Caki2 (cell line): ENCODE data around the gene RFPL1. TPM values are rescaled to one million over a fixed set of nuclear protein-coding genes. Genes with fewer than 3 reads are reported as not detected.
"Not testable (repeated sequence)": the region's sequence is repeated elsewhere in the genome, so short reads cannot be mapped to it uniquely, and the experiment has no call there.

Experiments used
- DNase-seq: peaks from one replicate; pipeline ENCODE4 v3.0.0-alpha.2; 2015; ENCODE audit warnings: low read depth
- in situ Hi-C: cut with HindIII; loops from 2 replicates; pipeline ENCODE4 v1.10.0; 2016; ENCODE audit warnings: low sequenced_read_pairs, low pct_unique_long_range_greater_than_20kb, mixed read lengths
- total RNA-seq: library from RNA; depleted of rRNA; stranded (reverse); fragments of >200 nt; shearing (Covaris generic); gene quantifications from 2 replicates; pipeline ENCODE4 v1.2.3, GENCODE V29; 2014; ENCODE audit warnings: low replicate concordance; rRNA removed

The RFPL1 gene
- total RNA-seq, result not detected in 2 replicates

GRCh38 chr22:29438283-29438682 is at the start of gene RFPL1:
Gene RFPL1 (plus strand): TSS chr22:29438583.
- in situ Hi-C loops, DNase-seq: not testable (repeated sequence)

GRCh38 chr22:29388759-29389090 is 49.7 kb upstream of the RFPL1 start:
- in situ Hi-C loops, result no loop called here
- DNase-seq, result no peak

- DNase-seq, result no peak
- in situ Hi-C loops, result no loop called here
Observed at GRCh38 chr22:29390270-29390669, 48.1 kb upstream of the RFPL1 start.

GRCh38 chr22:29391546-29391945 is 46.8 kb upstream of the RFPL1 start:
- DNase-seq, result no peak
- in situ Hi-C loops, result no loop called here

GRCh38 chr22:29393019-29393608 is 45.3 kb upstream of the RFPL1 start:
- in situ Hi-C loops, result no loop called here

GRCh38 chr22:29394931-29395581 is 43.3 kb upstream of the RFPL1 start:
- in situ Hi-C loops, result no loop called here
- peak; percentile 67 for DNase-seq

More at GRCh38 chr22:29393019-29393608, 45.3 kb upstream of the RFPL1 start:
- peak; percentile 50 for DNase-seq

GRCh38 chr22:29396126-29396525 is 42.3 kb upstream of the RFPL1 start:
- in situ Hi-C loops, result no loop called here
- no peak for DNase-seq

GRCh38 chr22:29397791-29398190 is 40.6 kb upstream of the RFPL1 start:
- no peak for DNase-seq
- in situ Hi-C loops, result no loop called here

GRCh38 chr22:29400576-29400975 is 37.8 kb upstream of the RFPL1 start:
- no peak for DNase-seq
- in situ Hi-C loops, result no loop called here

GRCh38 chr22:29401538-29401937 is 36.8 kb upstream of the RFPL1 start:
- in situ Hi-C loops, DNase-seq: not testable (repeated sequence)

GRCh38 chr22:29408940-29409339 is 29.4 kb upstream of the RFPL1 start:
- no peak for DNase-seq
- in situ Hi-C loops, result no loop called here

GRCh38 chr22:29411569-29412211 is 26.7 kb upstream of the RFPL1 start:
- in situ Hi-C loops, DNase-seq: not testable (repeated sequence)

- DNase-seq, in situ Hi-C loops: not testable (repeated sequence)
Observed at GRCh38 chr22:29412772-29413171, 25.6 kb upstream of the RFPL1 start.

GRCh38 chr22:29414951-29415591 is 23.3 kb upstream of the RFPL1 start:
- peak; percentile 40 for DNase-seq
- in situ Hi-C loops, result not testable (repeated sequence)

GRCh38 chr22:29418704-29419103 is 19.7 kb upstream of the RFPL1 start:
- DNase-seq, in situ Hi-C loops: not testable (repeated sequence)

- in situ Hi-C loops, result no loop called here
- no peak for DNase-seq
Observed at GRCh38 chr22:29426476-29426875, 11.9 kb upstream of the RFPL1 start.

GRCh38 chr22:29427176-29427760 is 11.1 kb upstream of the RFPL1 start:
- in situ Hi-C loops, result no loop called here
- no peak for DNase-seq

- in situ Hi-C loops, result no loop called here
- no peak for DNase-seq
Observed at GRCh38 chr22:29431986-29432385, 6.4 kb upstream of the RFPL1 start.

GRCh38 chr22:29433856-29434255 is 4.5 kb upstream of the RFPL1 start:
- in situ Hi-C loops, result no loop called here
- DNase-seq, result no peak
